ENCODE measurements around the gene DNAH6.
"Not testable (repeated sequence)": the region's sequence is repeated elsewhere in the genome, so short reads cannot be mapped to it uniquely, and the experiment has no call there.

Gene DNAH6

DNA sequence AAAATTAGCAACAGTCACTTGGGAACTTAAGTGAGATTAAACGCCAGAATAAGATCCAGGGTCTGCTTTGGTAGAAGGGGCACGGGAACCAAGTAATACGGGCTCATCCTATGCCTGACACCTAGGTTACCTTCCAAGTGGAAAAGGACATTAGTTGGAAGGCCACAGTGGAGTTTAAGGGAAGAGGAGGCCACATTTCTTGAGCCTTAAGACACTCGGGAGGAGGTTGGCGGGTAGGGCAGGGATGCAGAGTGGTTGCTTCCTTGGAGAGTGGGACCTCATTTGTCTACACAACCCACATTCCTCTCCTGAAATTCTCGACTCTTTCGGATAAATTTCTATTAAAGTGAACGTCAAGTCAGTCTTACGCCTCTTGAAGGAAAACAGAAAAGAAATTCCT is 510 bp upstream of the DNAH6 start:
- DNase-seq: no peak

DNA sequence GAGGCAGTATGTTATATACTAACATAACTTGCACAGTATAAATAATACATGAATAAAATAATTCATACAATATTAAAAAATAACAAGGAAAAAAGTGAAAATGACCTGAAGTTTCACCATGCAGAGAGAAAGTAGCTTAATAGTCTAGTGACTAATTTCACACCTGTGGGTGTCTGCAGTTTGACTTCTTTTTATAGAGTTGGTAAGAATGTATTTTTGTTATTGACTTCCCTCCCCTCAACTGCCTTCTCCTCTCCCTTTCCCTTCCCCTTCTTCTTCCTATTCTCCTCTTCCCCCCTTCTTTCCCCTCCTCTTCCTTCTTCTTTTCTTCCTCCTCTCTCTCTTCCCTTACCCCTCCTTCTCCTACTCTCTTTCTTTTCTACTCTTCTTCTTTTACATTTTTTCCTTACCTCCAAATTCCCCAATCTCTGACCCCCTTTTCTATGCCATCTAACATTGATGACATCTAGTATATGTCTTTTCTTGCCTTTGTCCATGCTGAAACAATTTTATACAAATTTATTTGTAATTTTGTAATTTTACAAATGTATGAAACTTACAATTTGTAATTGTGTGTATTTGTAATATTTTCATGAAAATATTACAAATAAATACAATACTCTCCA is 3.1 kb downstream of the DNAH6 start:
- no peak for DNase-seq

- no peak for DNase-seq
These were observed 10.3 kb downstream of the DNAH6 start for GRCh38 chr2:84526562-84526961.

DNA sequence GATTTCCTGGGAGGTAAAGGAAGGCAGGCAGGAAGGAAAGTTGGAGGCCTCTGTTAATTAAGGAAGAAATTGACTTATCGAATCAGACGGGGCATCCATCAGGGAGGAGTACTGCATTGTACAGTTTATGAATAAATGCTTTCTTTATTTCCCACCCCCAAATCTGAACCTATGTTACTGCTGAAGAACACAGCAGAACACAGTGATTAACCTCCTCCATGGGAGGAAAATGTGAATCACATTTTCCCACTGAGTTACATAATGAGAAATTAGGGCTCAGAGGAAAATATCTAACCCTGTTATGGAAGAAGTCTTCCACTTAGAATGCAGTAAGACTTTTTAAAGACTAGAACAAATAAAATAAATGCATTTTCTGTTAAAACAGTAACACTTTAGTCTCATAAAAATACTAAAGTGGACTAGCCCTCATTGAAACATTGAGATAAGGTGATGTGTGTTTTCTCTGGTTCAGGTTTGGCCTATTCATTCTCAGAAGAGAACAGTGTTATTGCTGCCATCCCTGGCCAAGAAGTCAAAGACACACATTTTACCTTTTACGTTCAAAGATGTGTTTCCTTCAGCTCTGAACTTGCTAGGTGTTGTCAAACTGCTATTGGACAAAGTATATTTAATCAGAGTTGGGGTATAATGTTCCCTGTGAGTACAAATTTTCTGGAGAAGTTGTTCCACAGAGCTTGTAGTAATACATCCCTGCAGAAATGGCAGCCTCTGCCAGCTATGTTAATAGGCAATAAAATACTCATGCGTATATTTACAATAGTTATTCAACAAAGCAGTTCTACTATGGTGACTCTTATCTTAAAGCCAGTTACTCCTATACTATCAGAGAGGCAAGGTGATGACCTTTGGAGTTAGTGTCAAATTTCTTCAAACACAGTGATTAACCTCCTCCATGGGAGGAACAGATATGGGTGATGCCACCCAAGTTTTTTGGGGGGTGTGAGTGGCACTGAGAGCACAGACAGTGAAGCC is 11.1 kb downstream of the DNAH6 start:
- no peak for DNase-seq

- DNase-seq: no peak
These were observed 16.0 kb downstream of the DNAH6 start for GRCh38 chr2:84532291-84532690.

- DNase-seq: no peak
These were observed 17.9 kb downstream of the DNAH6 start for GRCh38 chr2:84534225-84534624.

DNA sequence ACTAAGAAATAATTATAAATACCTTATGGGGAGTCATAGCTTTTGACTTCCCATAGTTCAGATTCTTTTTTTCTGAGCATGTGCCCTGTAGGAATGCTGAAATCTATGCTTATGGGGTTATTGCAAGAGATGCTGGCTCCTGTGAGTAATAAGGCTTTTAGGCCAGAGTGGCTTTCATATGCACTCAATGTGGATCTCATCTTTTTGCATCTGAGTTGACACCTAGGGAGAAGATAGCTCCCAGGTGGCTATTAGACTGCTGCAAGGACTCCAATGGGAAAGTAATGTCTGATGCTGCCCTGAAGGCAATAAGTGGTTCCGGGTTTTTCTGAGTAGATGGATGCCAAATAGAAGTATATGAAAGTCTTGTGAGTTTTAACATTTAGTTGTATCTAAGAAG is 21.0 kb downstream of the DNAH6 start:
- no peak for DNase-seq

DNA sequence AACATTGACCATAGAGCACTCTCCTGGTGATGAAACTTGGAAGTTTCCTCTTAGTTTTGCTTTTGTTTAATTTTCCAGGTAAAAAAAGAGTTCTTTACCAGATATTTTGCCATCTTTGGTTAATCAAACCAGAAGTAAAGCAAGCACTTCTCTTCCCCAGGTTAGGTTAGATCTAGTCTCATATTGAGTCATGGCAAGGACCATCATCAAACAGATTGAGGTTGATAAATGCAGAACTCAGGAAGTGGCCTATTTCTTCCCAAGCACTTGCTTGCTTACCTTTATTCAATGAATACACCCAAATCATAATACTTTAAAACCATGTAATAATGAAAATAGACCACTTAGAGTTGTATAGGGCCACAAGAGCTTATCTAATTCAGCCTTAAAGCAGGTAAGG is 23.4 kb downstream of the DNAH6 start:
- no peak for DNase-seq

GRCh38 chr2:84545005-84545404 is 28.7 kb downstream of the DNAH6 start:
- no peak for DNase-seq

- no peak for DNase-seq
These were observed 30.3 kb downstream of the DNAH6 start for GRCh38 chr2:84546551-84546950.

DNA sequence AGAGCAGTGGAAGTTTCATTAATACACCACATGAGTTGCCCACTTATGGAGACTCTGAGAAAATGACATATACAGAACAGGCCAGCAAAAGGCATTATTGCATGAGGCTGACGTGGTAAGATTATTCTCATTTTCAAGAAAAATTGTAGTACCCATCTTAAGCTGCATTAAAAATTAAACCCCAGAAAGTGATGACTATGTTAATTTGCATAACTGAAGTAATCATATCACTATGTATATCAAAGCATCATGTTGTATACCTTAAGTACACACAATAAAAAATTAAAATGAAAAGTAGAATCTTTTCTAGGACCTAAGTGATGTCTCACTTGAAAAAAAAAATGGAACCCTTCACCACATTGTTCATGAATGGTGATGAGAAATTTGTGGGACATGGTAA is 32.0 kb downstream of the DNAH6 start:
- no peak for DNase-seq

DNA sequence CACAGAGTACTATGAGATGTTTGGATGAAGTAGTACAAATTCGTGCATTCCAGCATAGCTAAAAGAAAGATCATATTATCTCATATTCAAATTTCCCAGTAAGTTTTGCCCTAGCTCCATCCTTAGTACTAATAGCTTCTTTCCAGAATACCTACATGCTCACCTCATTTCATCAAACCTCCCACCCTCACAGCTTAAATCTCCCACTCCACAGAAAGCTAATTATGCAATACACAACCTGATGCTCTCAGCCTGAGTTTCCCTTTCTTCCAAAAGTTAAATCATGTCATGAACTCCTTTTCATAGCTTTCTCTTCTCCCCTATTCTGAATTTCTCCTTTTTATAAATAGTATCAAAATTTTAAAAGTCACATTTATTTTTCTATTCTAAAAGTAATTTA is 34.6 kb downstream of the DNAH6 start:
- DNase-seq: no peak

DNA sequence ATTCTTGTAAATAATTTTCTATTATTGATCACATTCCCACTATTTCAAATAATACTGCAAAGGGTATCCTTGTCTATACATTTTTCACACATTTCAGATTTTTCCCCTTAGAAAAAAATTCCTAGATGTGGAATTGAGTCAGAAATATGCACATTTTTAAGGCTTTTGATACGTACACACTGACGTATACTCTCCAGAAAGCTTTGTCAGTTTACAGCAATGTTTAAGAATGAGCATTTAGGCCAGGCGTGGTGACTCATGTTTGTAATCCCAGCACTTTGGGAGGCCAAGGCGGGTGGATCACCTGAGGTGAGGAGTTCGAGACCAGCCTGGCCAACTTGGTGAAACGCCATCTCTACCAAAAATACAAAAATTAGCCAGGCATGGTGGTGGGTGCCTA is 35.2 kb downstream of the DNAH6 start:
- not testable (repeated sequence) for DNase-seq

GRCh38 chr2:84556190-84556589 is 39.9 kb downstream of the DNAH6 start:
- no peak for DNase-seq

- no peak for DNase-seq
These were observed 43.5 kb downstream of the DNAH6 start for GRCh38 chr2:84559838-84560237.

GRCh38 chr2:84579661-84580060 is 63.4 kb downstream of the DNAH6 start:
- no peak for DNase-seq

GRCh38 chr2:84603911-84604310 is 87.6 kb downstream of the DNAH6 start:
- DNase-seq: no peak

DNA sequence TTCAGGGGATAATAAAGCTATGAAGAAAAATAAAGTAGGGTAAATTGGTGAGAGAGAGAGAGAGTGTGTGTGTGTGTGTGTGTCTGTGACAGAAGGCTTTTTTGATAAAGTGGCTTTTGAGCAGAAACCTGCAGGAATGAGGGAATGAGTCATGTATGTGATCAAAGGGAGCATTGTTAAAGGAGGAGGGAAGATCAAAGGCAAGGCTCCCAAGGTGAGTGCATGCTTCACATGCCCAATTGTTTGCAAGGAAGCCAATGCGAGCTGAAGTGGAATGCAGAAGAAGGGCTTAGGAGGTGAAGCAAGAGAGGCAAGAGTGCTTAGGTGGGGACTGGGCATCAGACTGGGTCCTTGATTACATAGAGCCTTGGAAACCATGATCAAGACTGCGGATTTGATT is 96.8 kb downstream of the DNAH6 start:
- DNase-seq: no peak

GRCh38 chr2:84619794-84620371 is 103.6 kb downstream of the DNAH6 start:
- DNase-seq: no peak

DNA sequence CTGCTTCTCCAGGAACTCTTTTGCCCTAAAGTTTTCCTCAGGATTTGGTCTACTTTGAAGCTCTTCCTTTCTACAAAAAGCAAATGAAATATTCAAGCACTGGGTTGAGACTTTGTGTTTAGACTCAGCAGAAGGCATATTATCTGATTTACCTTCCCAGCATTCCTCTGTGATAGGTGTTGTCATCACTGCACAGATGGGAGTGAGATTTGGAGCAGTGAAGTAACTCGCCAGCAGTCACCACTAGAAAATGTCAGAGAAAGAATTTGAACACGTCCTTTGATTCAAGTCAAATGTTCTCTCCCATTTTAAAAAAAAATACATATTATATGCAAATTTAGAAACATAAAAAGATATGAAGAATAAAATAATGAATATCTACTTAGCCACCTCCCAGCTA is 112.2 kb downstream of the DNAH6 start:
- no peak for DNase-seq

DNA sequence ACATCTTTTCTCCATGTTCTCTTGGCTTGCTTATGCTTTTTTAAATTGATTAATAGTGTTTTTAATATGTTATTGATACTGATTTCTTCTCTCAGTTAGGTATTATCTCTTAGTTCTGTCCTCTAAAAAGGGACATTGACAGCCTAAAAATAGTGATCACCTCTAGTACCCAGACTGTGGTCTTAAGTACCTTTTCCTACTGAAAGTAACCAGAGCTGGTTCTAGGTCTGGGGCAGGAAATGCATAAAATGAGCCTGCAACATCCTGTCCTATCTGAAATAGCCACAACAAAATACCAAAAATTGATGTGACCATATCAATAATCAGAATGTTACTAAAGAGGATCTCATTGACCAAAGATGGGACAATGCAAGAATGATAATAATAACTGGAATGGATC is 113.3 kb downstream of the DNAH6 start:
- no peak for DNase-seq

GRCh38 chr2:84631047-84631446 is 114.7 kb downstream of the DNAH6 start:
- no peak for DNase-seq

- no peak for DNase-seq
These were observed 115.7 kb downstream of the DNAH6 start for GRCh38 chr2:84631985-84632384.

All from cortex of kidney (tissue), 1 donor.